ENCODE measurements around the gene MRRF. TPM values are rescaled to one million over a fixed set of nuclear protein-coding genes. Genes with fewer than 3 reads are reported as not detected.

The MRRF gene
- total RNA-seq, 2 experiments from 2014 or later, result 69.8 to 76.0 TPM

DNA sequence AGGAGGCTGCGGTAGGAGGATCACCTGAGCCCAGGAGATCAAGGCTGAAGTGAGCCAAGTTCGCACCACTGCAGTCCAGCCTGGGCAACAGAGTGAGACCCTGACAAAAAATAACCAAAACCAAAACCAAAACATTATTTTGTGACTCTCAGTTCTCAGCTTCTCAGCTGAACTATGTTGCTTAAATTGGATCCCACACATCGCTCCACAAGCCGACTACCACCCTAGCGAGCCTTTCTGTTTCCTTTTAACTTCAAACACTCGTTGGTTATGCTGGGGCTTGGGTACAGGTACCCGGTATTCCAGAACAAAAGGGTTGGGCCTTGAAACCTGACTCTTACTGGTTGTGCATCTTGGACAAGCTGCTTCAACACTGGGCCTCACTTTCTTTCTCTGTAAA lies 102.4 kb downstream of the MRRF start:
- H3K27ac Mint-ChIP-seq, result no peak overlapping the region
- peaks cover 7% of the 10 kb centered on the region for H3K4me1 Mint-ChIP-seq (ENCODE audit: low read depth)
- H3K27me3 Mint-ChIP-seq, result peaks cover 17% of the 10 kb centered on the region
- TF ChIP-seq, protein P1, sequence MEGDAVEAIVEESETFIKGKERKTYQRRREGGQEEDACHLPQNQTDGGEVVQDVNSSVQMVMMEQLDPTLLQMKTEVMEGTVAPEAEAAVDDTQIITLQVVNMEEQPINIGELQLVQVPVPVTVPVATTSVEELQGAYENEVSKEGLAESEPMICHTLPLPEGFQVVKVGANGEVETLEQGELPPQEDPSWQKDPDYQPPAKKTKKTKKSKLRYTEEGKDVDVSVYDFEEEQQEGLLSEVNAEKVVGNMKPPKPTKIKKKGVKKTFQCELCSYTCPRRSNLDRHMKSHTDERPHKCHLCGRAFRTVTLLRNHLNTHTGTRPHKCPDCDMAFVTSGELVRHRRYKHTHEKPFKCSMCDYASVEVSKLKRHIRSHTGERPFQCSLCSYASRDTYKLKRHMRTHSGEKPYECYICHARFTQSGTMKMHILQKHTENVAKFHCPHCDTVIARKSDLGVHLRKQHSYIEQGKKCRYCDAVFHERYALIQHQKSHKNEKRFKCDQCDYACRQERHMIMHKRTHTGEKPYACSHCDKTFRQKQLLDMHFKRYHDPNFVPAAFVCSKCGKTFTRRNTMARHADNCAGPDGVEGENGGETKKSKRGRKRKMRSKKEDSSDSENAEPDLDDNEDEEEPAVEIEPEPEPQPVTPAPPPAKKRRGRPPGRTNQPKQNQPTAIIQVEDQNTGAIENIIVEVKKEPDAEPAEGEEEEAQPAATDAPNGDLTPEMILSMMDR (IDR thresholded peaks at IDR 0.05), result no peak
- ChIA-PET POLR2A (no interaction called here), CTCF (interaction anchor here (1.3 to 2.1 kb wide), 2 partner anchors 16 to 244 kb away, joined by 4 to 10 read pairs; no protein-coding TSS in a partner anchor)
- no peak overlapping the region for H3K4me3 Mint-ChIP-seq
- intact Hi-C loops (cut with micrococcal nuclease), result no loop called here
- DNase-seq, result no peak
- H3K9me3 Mint-ChIP-seq, result peaks cover 4% of the 10 kb centered on the region
- no peaks in the 10 kb centered on the region for H3K36me3 Mint-ChIP-seq (ENCODE audit: low read depth)
- no peak for ATAC-seq

DNA sequence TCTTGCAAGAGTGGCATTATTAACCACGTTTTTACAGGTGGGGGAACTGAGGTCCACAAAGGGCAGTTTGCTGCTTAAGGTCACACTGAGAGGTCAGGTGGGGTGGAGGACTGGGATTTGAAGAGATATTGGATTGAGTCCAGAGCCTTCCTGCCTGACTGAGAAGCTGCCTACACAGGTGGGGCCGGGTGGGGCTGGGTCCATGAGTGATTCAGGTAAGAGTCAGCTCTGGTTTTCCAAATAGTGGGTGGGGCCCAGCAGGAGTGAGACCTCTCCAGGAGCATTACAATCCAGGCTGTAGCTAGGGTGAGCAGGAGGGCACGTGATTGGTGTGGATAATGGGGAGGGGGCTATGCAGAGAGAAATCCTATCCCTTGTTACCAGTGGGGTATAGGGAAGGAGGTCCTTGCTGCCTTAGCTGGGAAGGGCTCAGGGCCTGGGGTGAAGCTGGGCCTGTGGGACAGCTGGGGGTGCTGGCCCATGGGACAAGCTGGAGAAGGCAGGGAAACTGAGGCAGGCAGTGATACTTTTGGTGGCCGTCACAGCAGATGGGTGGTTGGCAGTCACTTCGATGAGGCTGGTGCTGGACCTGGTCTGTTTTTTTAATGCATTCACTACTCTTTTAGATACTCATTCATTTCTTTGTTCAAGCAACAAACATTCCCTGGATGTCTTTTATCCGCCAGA lies 103.2 kb downstream of the MRRF start:
- peaks cover 7% of the 10 kb centered on the region for H3K4me1 Mint-ChIP-seq (ENCODE audit: low read depth)

DNA sequence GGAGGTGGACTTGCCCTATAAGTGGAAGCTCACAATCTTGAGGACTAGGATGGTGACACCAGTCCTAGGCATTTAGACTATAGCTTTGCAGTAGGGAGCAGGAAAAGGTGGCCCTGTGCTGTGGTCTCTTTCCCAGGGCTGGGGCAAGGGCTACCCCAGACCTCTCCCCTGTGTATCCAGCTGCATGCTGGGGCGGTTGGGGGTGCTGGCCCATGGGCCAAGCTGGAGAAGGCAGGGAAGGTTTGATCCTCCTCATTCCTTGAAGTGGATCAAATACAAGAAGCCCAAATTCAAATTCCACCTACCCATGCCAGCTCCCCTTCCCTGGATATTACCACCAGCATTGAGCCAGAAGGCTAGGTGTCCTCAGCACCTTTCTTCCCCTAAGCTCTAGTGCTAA lies 104.0 kb downstream of the MRRF start:
- intact Hi-C loops (cut with micrococcal nuclease), result no loop called here
- no peak for DNase-seq
- H3K36me3 Mint-ChIP-seq (ENCODE audit: low read depth), result no peaks in the 10 kb centered on the region
- POLR2A ChIA-PET, result no interaction called here
- CTCF ChIA-PET, result interaction anchor here (1.0 to 2.1 kb wide), 3 partner anchors 18 to 270 kb away, joined by 3 to 10 read pairs (median 3); no protein-coding TSS in a partner anchor
- H3K4me1 Mint-ChIP-seq (ENCODE audit: low read depth), result peaks cover 7% of the 10 kb centered on the region
- no peak for ATAC-seq
- TF ChIP-seq, protein P1 (IDR thresholded peaks at IDR 0.05), result no peak
- no peak overlapping the region for H3K27ac Mint-ChIP-seq
- H3K27me3 Mint-ChIP-seq, result peaks cover 23% of the 10 kb centered on the region
- H3K4me3 Mint-ChIP-seq, result no peak overlapping the region
- peaks cover 4% of the 10 kb centered on the region for H3K9me3 Mint-ChIP-seq

More for the DNA sequence above, 103.2 kb downstream of the MRRF start:
- Mint-ChIP-seq H3K27ac (no peak overlapping the region), H3K36me3 (ENCODE audit: low read depth) (no peaks in the 10 kb centered on the region), H3K4me3 (no peak overlapping the region), H3K9me3 (peaks cover 4% of the 10 kb centered on the region), H3K27me3 (peaks cover 20% of the 10 kb centered on the region)
- intact Hi-C loops (cut with micrococcal nuclease), result no loop called here
- ChIA-PET POLR2A (no interaction called here), CTCF (interaction anchor here (1.0 to 2.1 kb wide), 4 partner anchors 17 to 269 kb away, joined by 3 to 10 read pairs (median 4); no protein-coding TSS in a partner anchor)
- ATAC-seq (no peak), DNase-seq (no peak)
- TF ChIP-seq, protein P1 (IDR thresholded peaks at IDR 0.05), result no peak

DNA sequence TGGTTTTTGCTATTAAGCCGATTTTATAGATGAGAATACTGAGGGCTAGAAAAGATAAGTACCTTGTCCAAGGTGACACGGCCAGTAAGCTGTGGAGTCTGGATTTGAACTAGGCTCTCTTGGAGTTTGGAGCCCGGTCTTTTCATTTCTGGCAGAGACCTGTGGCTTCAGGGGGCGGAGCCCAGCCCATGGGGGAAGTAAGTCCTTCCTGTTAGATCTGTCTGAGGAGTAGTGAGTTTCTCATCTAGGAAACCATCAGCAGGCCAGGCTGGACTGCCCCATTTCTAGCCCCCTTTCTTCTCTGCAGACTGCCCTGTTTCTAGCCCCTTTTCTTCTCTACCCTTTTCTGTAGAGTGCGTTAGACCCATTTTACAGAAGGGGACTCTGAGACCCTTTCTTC lies 105.6 kb downstream of the MRRF start:
- intact Hi-C loops (cut with micrococcal nuclease), result loop anchor here (10.0 kb wide), 1 partner anchor 84 kb away; no protein-coding TSS in a partner anchor
- Mint-ChIP-seq H3K27me3 (peaks cover 23% of the 10 kb centered on the region), H3K9me3 (peaks cover 4% of the 10 kb centered on the region), H3K27ac (no peak overlapping the region), H3K4me3 (peak overlapping the region; percentile 18), H3K36me3 (ENCODE audit: low read depth) (no peaks in the 10 kb centered on the region), H3K4me1 (ENCODE audit: low read depth) (peaks cover 7% of the 10 kb centered on the region)
- ChIA-PET POLR2A (no interaction called here), CTCF (interaction anchor here (1.5 kb wide), 1 partner anchor 20 kb away, joined by 4 read pairs; no protein-coding TSS in a partner anchor)
- DNase-seq (no peak), ATAC-seq (peak; percentile 42)
- TF ChIP-seq, protein P1 (IDR thresholded peaks at IDR 0.05), result no peak

Measured in activated CD8-positive, alpha-beta T cell treated with anti-CD3 and anti-CD28 coated beads for 36 hours (primary cell).